HCT116 (cell line): ENCODE results near the gene LTBP1. TPM values are rescaled to one million over a fixed set of nuclear protein-coding genes. Genes with fewer than 3 reads are reported as not detected.

Experiments
- ATAC-seq: fragments of 200-7000 bp; cut with Tn5 transposase; 2 replicates; pipeline ENCODE4 v1.9.1; 2020; ENCODE audit warnings: mild to moderate bottlenecking, moderate library complexity
- BruUV-seq: library from RNA; stranded (reverse); fragments of 400-500 nt; replicated peaks from 2 replicates; lab custom pipeline; 2021; lab: Mats Ljungman, UMichigan
- CTCF ChIA-PET: fragments of 300-600 bp; sonication (Branson Sonifier 250); formaldehyde crosslinking; loops from one replicate; lab custom pipeline; 2021; ENCODE audit warnings: antibody characterized with exemption; lab: Charles Lee
- POLR2A ChIA-PET: fragments of 300-600, 350-600 bp; sonication (Branson Sonifier 250); formaldehyde crosslinking; loops from one replicate; lab custom pipeline; 2021; ENCODE audit warnings: antibody characterized with exemption; lab: Charles Lee
- RAD21 ChIA-PET, 2 experiments: fragments of 300-600 bp; sonication (Branson Sonifier 250); formaldehyde crosslinking; loops; one replicate each; lab custom pipeline; 2023; ENCODE audit warnings: low total read pairs in 2 of 2; ENCODE audit not compliant: uncharacterized antibody in 2 of 2, unreplicated experiment in 2 of 2, low non-redundant PET in 1 of 2; lab: Charles Lee
- DNase-seq: peaks from one replicate; pipeline ENCODE4 v3.0.0-alpha.2; 2010; ENCODE audit warnings: low read depth, low spot score
- H2AFZ ChIP-seq: fragments of 200-600 bp; shearing (Covaris generic), sonication (generic); 2 replicates; pipeline ENCODE4 v1.6.1; 2017; ENCODE audit warnings: low read depth, mixed run types, mixed read lengths, antibody characterized with exemption, low read length; ENCODE audit not compliant: poor library complexity, severe bottlenecking
- H3K27ac ChIP-seq: 2 replicates; pipeline ENCODE4 v1.5.1; 2012; ENCODE audit warnings: low read depth, low read length
- H3K27me3 ChIP-seq: fragments of 200-600 bp; sonication (generic); 2 replicates; pipeline ENCODE4 v1.6.1; 2016; ENCODE audit warnings: mixed run types, low read length, mixed read lengths; ENCODE audit not compliant: insufficient read depth
- H3K36me3 ChIP-seq, 2 experiments: fragments of 200-500 bp in 1 of 2; fragments of 200-600 bp in 1 of 2; sonication (Bioruptor generic) in 1 of 2; sonication (generic) in 1 of 2; 2 replicates each; pipeline versions ENCODE4 v1.5.1 to v1.6.1; 2014 to 2016; ENCODE audit warnings: low read length in 2 of 2, inconsistent platforms in 1 of 2, mixed read lengths in 1 of 2, mixed run types in 1 of 2; ENCODE audit not compliant: insufficient read depth in 2 of 2, control insufficient read depth in 1 of 2
- H3K4me1 ChIP-seq, 2 experiments: fragments of 200-600 bp in 1 of 2; sonication (generic) in 1 of 2; 2 replicates each; pipeline versions ENCODE4 v1.5.1 to v1.6.1; 2012 to 2017; ENCODE audit warnings: low read length in 2 of 2, inconsistent platforms in 1 of 2, mild to moderate bottlenecking in 1 of 2, mixed read lengths in 1 of 2, mixed run types in 1 of 2, moderate library complexity in 1 of 2; ENCODE audit not compliant: insufficient read depth in 2 of 2, control insufficient read depth in 1 of 2
- H3K4me2 ChIP-seq: fragments of 200-600 bp; sonication (generic); 2 replicates; pipeline ENCODE4 v1.6.1; 2017; ENCODE audit warnings: mixed run types, low read length, mixed read lengths
- H3K4me3 ChIP-seq, 2 experiments: fragments of 200-600 bp in 1 of 2; sonication (generic) in 1 of 2; replicated peaks in 1 of 2; 2 replicates each; pipeline ENCODE4 v1.5.1; 2011 to 2016; ENCODE audit warnings: low read length in 2 of 2, control low read depth in 1 of 2, low read depth in 1 of 2, mild to moderate bottlenecking in 1 of 2, mixed read lengths in 1 of 2, mixed run types in 1 of 2
- H3K79me2 ChIP-seq: fragments of 200-600 bp; sonication (generic); 2 replicates; pipeline ENCODE4 v1.6.1; 2017; ENCODE audit warnings: mild to moderate bottlenecking, mixed run types, low read length, moderate library complexity, mixed read lengths; ENCODE audit not compliant: insufficient read depth
- H3K9ac ChIP-seq: fragments of 200-600 bp; sonication (generic); 2 replicates; pipeline ENCODE4 v1.6.1; 2016; ENCODE audit warnings: low read length, mixed read lengths
- H3K9me2 ChIP-seq: fragments of 200-600 bp; sonication (generic), shearing (Covaris generic); 2 replicates; pipeline ENCODE4 v1.6.1; 2017; ENCODE audit warnings: mixed run types, mild to moderate bottlenecking, moderate library complexity; ENCODE audit not compliant: insufficient read depth
- H3K9me3 ChIP-seq, 2 experiments: fragments of 200-500 bp in 1 of 2; fragments of 200-600 bp in 1 of 2; sonication (Bioruptor generic) in 1 of 2; sonication (generic) in 1 of 2; 2 replicates each; pipeline ENCODE4 v1.6.1; 2014 to 2017; ENCODE audit warnings: low read length in 2 of 2, mixed read lengths in 2 of 2, inconsistent platforms in 1 of 2, low read depth in 1 of 2, mild to moderate bottlenecking in 1 of 2, mixed run types in 1 of 2, moderate library complexity in 1 of 2; ENCODE audit not compliant: control insufficient read depth in 1 of 2, insufficient read depth in 1 of 2
- H4K20me1 ChIP-seq: fragments of 200-600 bp; sonication (generic), shearing (Covaris generic); 2 replicates; pipeline ENCODE4 v1.6.1; 2017; ENCODE audit warnings: mixed run types, mild to moderate bottlenecking, moderate library complexity; ENCODE audit not compliant: insufficient read depth
- CBX3 ChIP-seq: IDR thresholded peaks from 2 replicates; pipeline ENCODE4 v1.6.1; 2012; ENCODE audit warnings: low read depth
- CEBPB ChIP-seq: IDR thresholded peaks from 2 replicates; pipeline ENCODE4 v1.6.1; 2012; ENCODE audit warnings: low read depth
- CTCF ChIP-seq, 3 experiments: fragments of 200-600 bp in 1 of 3; sonication (generic) in 1 of 3; IDR thresholded peaks in 2 of 3; conservative IDR thresholded peaks in 1 of 3; 2 replicates each; pipeline ENCODE4 v1.5.1; 2012 to 2017; ENCODE audit warnings: low read depth in 2 of 3, low read length in 2 of 3, antibody characterized with exemption in 1 of 3, borderline replicate concordance in 1 of 3, control low read depth in 1 of 3, mild to moderate bottlenecking in 1 of 3, mixed read lengths in 1 of 3, mixed run types in 1 of 3, moderate library complexity in 1 of 3; ENCODE audit not compliant: insufficient read depth in 1 of 3
- ELF1 ChIP-seq: IDR thresholded peaks from 2 replicates; pipeline ENCODE4 v1.6.1; 2012; ENCODE audit warnings: low read depth, borderline replicate concordance
- EZH2 ChIP-seq: fragments of 200-600 bp; sonication (generic); IDR thresholded peaks from 2 replicates; pipeline ENCODE4 v1.6.1; 2017; ENCODE audit warnings: antibody characterized with exemption, mixed run types
- EZH2phosphoT487 ChIP-seq: fragments of 200-600 bp; IDR thresholded peaks from 2 replicates; pipeline ENCODE4 v1.6.1; 2018; ENCODE audit warnings: antibody characterized with exemption, borderline replicate concordance
- JUND ChIP-seq: IDR thresholded peaks from 2 replicates; pipeline ENCODE4 v1.6.1; 2012
- POLR2A ChIP-seq: IDR thresholded peaks from 2 replicates; pipeline ENCODE4 v1.7.0; 2011; ENCODE audit warnings: borderline replicate concordance; ENCODE audit not compliant: insufficient read depth, insufficient read length; ENCODE audit errors: extremely low read depth
- RAD21 ChIP-seq: IDR thresholded peaks from 2 replicates; pipeline ENCODE4 v1.6.1; 2012; ENCODE audit warnings: low read depth, mild to moderate bottlenecking
- REST ChIP-seq: IDR thresholded peaks from 2 replicates; pipeline ENCODE4 v1.6.1; 2012; ENCODE audit warnings: low read depth
- SIN3A ChIP-seq: IDR thresholded peaks from 2 replicates; pipeline ENCODE4 v1.6.1; 2012; ENCODE audit warnings: low read depth
- SRF ChIP-seq: IDR thresholded peaks from 2 replicates; pipeline ENCODE4 v1.6.1; 2012; ENCODE audit warnings: low read depth
- TCF7L2 ChIP-seq: IDR thresholded peaks from 2 replicates; pipeline ENCODE4 v1.7.0; 2011; ENCODE audit warnings: borderline replicate concordance, inconsistent platforms; ENCODE audit not compliant: insufficient read depth, insufficient read length; ENCODE audit errors: extremely low read depth
- YY1 ChIP-seq: IDR thresholded peaks from 2 replicates; pipeline ENCODE4 v1.6.1; 2011; ENCODE audit warnings: low read length, low read depth, moderate library complexity, mild to moderate bottlenecking; ENCODE audit not compliant: insufficient replicate concordance; ENCODE audit errors: extremely low read depth
- ZBTB33 ChIP-seq: IDR thresholded peaks from 2 replicates; pipeline ENCODE4 v1.6.1; 2011; ENCODE audit warnings: mild to moderate bottlenecking, low read length, moderate library complexity; ENCODE audit not compliant: insufficient replicate concordance; ENCODE audit errors: extremely low read depth
- ZFX ChIP-seq: fragments of 450-650 bp; IDR thresholded peaks from 2 replicates; pipeline ENCODE4 v1.6.1; 2017
- ZNF274 ChIP-seq: fragments of 200-500 bp; sonication (Bioruptor generic); IDR thresholded peaks from 2 replicates; pipeline ENCODE4 v1.6.1; 2014; ENCODE audit warnings: mild to moderate bottlenecking, low read depth, low read length, inconsistent platforms
- intact Hi-C: fragments of 100-400 bp; cut with micrococcal nuclease; formaldehyde crosslinking; loops from 2 replicates; pipeline ENCODE4 v1.10.0; 2022
- total RNA-seq: library from RNA; stranded (reverse); gene quantifications from one replicate; pipeline ENCODE4 v1.2.1, GENCODE V29; 2021; ENCODE audit not compliant: unreplicated experiment

LTBP1 gene
- total RNA-seq, 1 experiment from 2014 or later: 5.1 TPM

GRCh38 chr2:33133454-33133952, 186.8 kb downstream of the LTBP1 start:
- H3K4me2 ChIP-seq: peak overlapping the region; percentile 62
- CTCF ChIA-PET: no interaction called here
- TF ChIP-seq RAD21: no peak
- TF ChIP-seq ZFX: no peak
- no peak for TF ChIP-seq SRF
- TF ChIP-seq ZBTB33: no peak
- TF ChIP-seq ELF1: no peak
- no peak for TF ChIP-seq EZH2
- TF ChIP-seq REST: no peak
- no peak for TF ChIP-seq CEBPB
- TF ChIP-seq TCF7L2: no peak
- TF ChIP-seq POLR2A: no peak
- TF ChIP-seq CTCF (IDR thresholded peaks at IDR 0.05 in 2 of 3, conservative IDR thresholded peaks at IDR 0.05 in 1 of 3; ENCODE audit: borderline replicate concordance in 1 of 3, insufficient read depth in 1 of 3, low read depth in 2 of 3, low read length in 2 of 3): no peak
- TF ChIP-seq YY1: no peak
- TF ChIP-seq JUND: no peak
- no peak for TF ChIP-seq SIN3A
- no peak for TF ChIP-seq CBX3
- TF ChIP-seq EZH2phosphoT487: no peak
- no peak for TF ChIP-seq ZNF274
- H3K9me3 ChIP-seq: no peaks in the 10 kb centered on the region
- no peak overlapping the region for H3K27ac ChIP-seq
- no peaks in the 10 kb centered on the region for H3K36me3 ChIP-seq
- RAD21 ChIA-PET: no interaction called here
- H3K27me3 ChIP-seq: peaks cover 41% of the 10 kb centered on the region
- no peak overlapping the region for H3K9ac ChIP-seq
- no peaks in the 10 kb centered on the region for H3K9me2 ChIP-seq
- intact Hi-C loops: no loop called here
- DNase-seq (no peak), ATAC-seq (no peak)
- H4K20me1 ChIP-seq: no peaks in the 10 kb centered on the region
- no peaks in the 10 kb centered on the region for H3K79me2 ChIP-seq
- no TSS peak for BruUV-seq
- H2AFZ ChIP-seq: no peak overlapping the region
- no peak overlapping the region for H3K4me3 ChIP-seq
- H3K4me1 ChIP-seq: peaks cover 11 to 14% of the 10 kb centered on the region in 2 experiments
- POLR2A ChIA-PET: no interaction called here
